AG04450 (cell line): ENCODE data around the gene FBRSL1. TPM values are rescaled to one million over a fixed set of nuclear protein-coding genes. Genes with fewer than 3 reads are reported as not detected.

Experiments
- CTCF ChIA-PET: fragments of 300-600, 350-600 bp; formaldehyde crosslinking; extraction: SDS; loops from one replicate; lab custom pipeline; 2022; ENCODE audit warnings: antibody characterized with exemption, inconsistent platforms; lab: Charles Lee
- POLR2A ChIA-PET: fragments of 350-600 bp; formaldehyde crosslinking; extraction: SDS; loops from one replicate; lab custom pipeline; 2021; ENCODE audit warnings: antibody characterized with exemption, inconsistent platforms; lab: Yijun Ruan, JAX
- DNase-seq: peaks from one replicate; pipeline ENCODE4 v3.0.0-alpha.2; 2011; ENCODE audit warnings: low read depth, low spot score
- H3K27ac ChIP-seq: one replicate; pipeline ENCODE4 v1.5.1; 2012; ENCODE audit warnings: low read depth, low read length, control low read depth
- H3K27me3 ChIP-seq: one replicate; pipeline ENCODE4 v1.6.0; 2012; ENCODE audit warnings: low read length; ENCODE audit not compliant: control insufficient read depth, insufficient read depth
- H3K4me3 ChIP-seq: 2 replicates; pipeline ENCODE4 v1.5.1; 2011; ENCODE audit warnings: mild to moderate bottlenecking, low read depth, low read length, control low read depth
- H3K9me3 ChIP-seq: 2 replicates; pipeline ENCODE4 v1.5.1; 2012; ENCODE audit warnings: low read length; ENCODE audit not compliant: control insufficient read depth, insufficient read depth
- polyA plus RNA-seq: library from polyadenylated mRNA; depleted of rRNA; stranded (reverse); fragments of >200 nt; gene quantifications from 2 replicates; pipeline ENCODE4 v1.2.3, GENCODE V29; 2011
- TF ChIP-seq, protein P1 (sequence below): IDR thresholded peaks from 2 replicates; pipeline ENCODE4 v1.5.1; 2011; ENCODE audit warnings: low read depth, low read length, control low read depth, inconsistent platforms

The FBRSL1 gene
- polyA plus RNA-seq, 1 experiment: 1.1 TPM

DNA sequence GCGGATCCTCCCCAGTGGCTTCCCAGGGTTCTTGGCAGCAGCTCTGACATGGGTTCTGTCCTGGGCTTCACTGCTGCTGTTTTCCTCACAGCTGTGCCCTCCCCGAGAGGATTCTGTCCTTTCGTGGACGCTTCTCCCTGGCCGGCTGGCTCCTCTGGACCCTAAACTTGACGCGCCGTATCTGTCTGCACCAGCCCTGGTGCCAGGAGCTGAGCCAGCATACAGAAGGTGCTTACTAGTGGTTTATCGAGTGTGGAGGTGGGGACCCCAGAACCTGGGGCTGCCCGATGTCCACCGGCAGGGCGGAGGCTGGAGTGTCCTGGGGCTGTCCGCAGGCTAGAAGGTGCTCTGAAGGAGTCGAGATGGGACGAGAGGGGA, 17.2 kb downstream of the FBRSL1 start:
- peak overlapping the region; percentile 27 for H3K4me3 ChIP-seq
- H3K27ac ChIP-seq: peak overlapping the region; percentile 70

DNA sequence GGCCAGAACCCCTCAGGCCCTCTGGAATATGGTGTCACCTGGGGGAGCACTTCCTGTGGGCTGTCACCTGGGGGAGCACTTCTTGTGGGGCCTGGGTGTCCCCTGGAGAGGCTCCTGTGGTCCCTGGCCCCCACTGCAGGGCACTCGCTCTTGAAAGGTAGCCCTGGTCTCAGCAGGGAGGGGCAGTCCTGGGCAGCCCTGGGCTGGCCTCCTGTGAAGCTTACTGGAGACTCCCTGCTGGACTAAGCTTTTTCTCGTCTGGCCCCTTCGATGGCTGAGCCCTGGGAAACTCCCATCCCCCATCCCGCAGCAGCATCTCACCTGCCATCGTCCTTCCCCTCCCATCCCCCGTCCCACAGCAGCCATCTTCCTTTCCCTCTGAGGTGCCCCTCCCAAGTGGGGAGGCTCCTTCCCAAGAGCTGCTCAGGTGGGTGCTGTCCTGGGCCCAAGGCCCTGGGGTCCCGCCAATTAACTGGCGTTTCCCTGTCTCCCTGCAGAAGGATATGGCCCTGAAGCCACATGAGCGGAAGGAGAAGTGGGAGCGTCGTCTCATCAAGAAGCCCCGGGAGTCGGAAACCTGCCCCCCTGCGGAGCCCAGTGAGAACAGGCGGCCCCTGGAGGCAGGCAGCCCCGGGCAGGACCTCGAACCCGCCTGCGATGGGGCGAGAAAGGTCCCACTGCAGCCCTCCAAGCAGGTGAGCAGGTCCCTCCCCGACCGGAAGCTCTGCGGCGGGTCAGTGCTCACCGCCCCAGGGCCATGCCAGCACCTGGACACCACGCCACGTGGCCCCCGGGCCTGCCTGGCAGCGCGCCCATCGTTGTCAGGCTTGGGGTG, 17.9 kb downstream of the FBRSL1 start:
- Histone ChIP-seq H3K27ac (no peak overlapping the region), H3K9me3 (no peaks in the 10 kb centered on the region; the same call in 1 of the 2 replicates), H3K4me3 (no peak overlapping the region), H3K27me3 (no peaks in the 10 kb centered on the region)
- DNase-seq: no peak
- TF ChIP-seq, protein P1, sequence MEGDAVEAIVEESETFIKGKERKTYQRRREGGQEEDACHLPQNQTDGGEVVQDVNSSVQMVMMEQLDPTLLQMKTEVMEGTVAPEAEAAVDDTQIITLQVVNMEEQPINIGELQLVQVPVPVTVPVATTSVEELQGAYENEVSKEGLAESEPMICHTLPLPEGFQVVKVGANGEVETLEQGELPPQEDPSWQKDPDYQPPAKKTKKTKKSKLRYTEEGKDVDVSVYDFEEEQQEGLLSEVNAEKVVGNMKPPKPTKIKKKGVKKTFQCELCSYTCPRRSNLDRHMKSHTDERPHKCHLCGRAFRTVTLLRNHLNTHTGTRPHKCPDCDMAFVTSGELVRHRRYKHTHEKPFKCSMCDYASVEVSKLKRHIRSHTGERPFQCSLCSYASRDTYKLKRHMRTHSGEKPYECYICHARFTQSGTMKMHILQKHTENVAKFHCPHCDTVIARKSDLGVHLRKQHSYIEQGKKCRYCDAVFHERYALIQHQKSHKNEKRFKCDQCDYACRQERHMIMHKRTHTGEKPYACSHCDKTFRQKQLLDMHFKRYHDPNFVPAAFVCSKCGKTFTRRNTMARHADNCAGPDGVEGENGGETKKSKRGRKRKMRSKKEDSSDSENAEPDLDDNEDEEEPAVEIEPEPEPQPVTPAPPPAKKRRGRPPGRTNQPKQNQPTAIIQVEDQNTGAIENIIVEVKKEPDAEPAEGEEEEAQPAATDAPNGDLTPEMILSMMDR: no peak
- ChIA-PET POLR2A (no interaction called here), CTCF (interaction anchor here (0.9 to 1.2 kb wide), 2 partner anchors 16 to 53 kb away, joined by 3 read pairs; no protein-coding TSS in a partner anchor)

More for the DNA sequence above, 17.2 kb downstream of the FBRSL1 start:
- TF ChIP-seq, protein P1: no peak
- H3K9me3 ChIP-seq: no peaks in the 10 kb centered on the region; the same call in 1 of the 2 replicates
- H3K27me3 ChIP-seq: no peaks in the 10 kb centered on the region
- CTCF ChIA-PET: interaction anchor here (0.9 kb wide), 1 partner anchor 54 kb away, joined by 3 read pairs; no protein-coding TSS in a partner anchor
- no peak for DNase-seq
- POLR2A ChIA-PET: no interaction called here

DNA sequence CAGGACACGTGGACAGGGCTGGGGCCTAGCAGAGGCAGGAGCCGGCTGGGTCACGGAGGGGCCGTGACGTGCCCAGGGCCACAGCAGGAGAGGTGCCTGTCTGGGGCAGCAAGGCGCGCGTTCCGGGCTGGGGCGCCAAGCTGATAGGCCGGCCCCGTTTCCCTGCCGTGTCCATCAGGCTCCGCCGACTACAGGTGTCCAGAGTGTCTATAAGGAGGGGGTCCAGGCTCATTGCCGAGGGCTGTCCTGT, 18.5 kb downstream of the FBRSL1 start:
- CTCF ChIA-PET: interaction anchor here (1.2 kb wide), 1 partner anchor 15 kb away, joined by 3 read pairs; no protein-coding TSS in a partner anchor
- Histone ChIP-seq H3K9me3 (no peaks in the 10 kb centered on the region; the same call in 1 of the 2 replicates), H3K4me3 (no peak overlapping the region), H3K27ac (no peak overlapping the region), H3K27me3 (no peaks in the 10 kb centered on the region)
- TF ChIP-seq, protein P1: no peak
- no peak for DNase-seq
- POLR2A ChIA-PET: no interaction called here

GRCh38 chr12:132508860-132509732, 19.1 kb downstream of the FBRSL1 start:
- CTCF ChIA-PET: interaction anchor here (1.2 kb wide), 1 partner anchor 15 kb away, joined by 3 read pairs; no protein-coding TSS in a partner anchor
- Histone ChIP-seq H3K9me3 (no peaks in the 10 kb centered on the region; the same call in 1 of the 2 replicates), H3K27ac (no peak overlapping the region), H3K4me3 (no peak overlapping the region), H3K27me3 (no peaks in the 10 kb centered on the region)
- TF ChIP-seq, protein P1: no peak
- DNase-seq: no peak
- POLR2A ChIA-PET: no interaction called here
